Neural progenitor cell (in vitro differentiated cells): ENCODE data around the gene PXDN. TPM values are rescaled to one million over a fixed set of nuclear protein-coding genes. Genes with fewer than 3 reads are reported as not detected.

ENCODE experiments used
- DNase-seq: peaks from one replicate; pipeline ENCODE4 v3.0.0-alpha.2; 2016; ENCODE audit warnings: low spot score
- H2AFZ ChIP-seq: fragments of 200-600 bp; sonication (generic); replicated peaks from 2 replicates; pipeline ENCODE4 v1.6.1; 2016; ENCODE audit warnings: antibody characterized with exemption
- H3F3A ChIP-seq: fragments of 200-600 bp; sonication (generic); 2 replicates; pipeline ENCODE4 v1.6.1; 2016; ENCODE audit warnings: antibody characterized with exemption, low read depth
- H3K27ac ChIP-seq: fragments of 200-600 bp; sonication (generic); 2 replicates; pipeline ENCODE4 v1.5.1; 2016; ENCODE audit warnings: mild to moderate bottlenecking
- H3K27me3 ChIP-seq: fragments of 200-600 bp; sonication (generic); 2 replicates; pipeline ENCODE4 v1.6.1; 2016; ENCODE audit warnings: mild to moderate bottlenecking, moderate library complexity
- H3K36me3 ChIP-seq: fragments of 200-600 bp; sonication (generic); 2 replicates; pipeline ENCODE4 v1.5.1; 2016
- H3K4me1 ChIP-seq: fragments of 200-600 bp; sonication (generic); 2 replicates; pipeline ENCODE4 v1.6.1; 2016; ENCODE audit warnings: mixed run types
- H3K4me2 ChIP-seq: fragments of 200-600 bp; sonication (generic); 2 replicates; pipeline ENCODE4 v1.6.1; 2016
- H3K4me3 ChIP-seq: fragments of 200-600 bp; sonication (generic); 2 replicates; pipeline ENCODE4 v1.5.1; 2016
- H3K79me2 ChIP-seq: fragments of 200-600 bp; sonication (generic); 2 replicates; pipeline ENCODE4 v1.6.1; 2016; ENCODE audit warnings: low read depth
- H3K9ac ChIP-seq: fragments of 200-600 bp; sonication (generic); 2 replicates; pipeline ENCODE4 v1.6.1; 2016
- H3K9me3 ChIP-seq: fragments of 200-600 bp; sonication (generic); 2 replicates; pipeline ENCODE4 v1.5.1; 2016; ENCODE audit warnings: low read depth
- H4K20me1 ChIP-seq: fragments of 200-600 bp; sonication (generic); 2 replicates; pipeline ENCODE4 v1.6.1; 2016; ENCODE audit warnings: low read depth
- H3K27ac Mint-ChIP-seq: 3 replicates; pipeline ENCODE4 v1.8.0; 2021; ENCODE audit warnings: mixed read lengths
- H3K27me3 Mint-ChIP-seq: 2 replicates; pipeline ENCODE4 v1.8.0; 2022; ENCODE audit warnings: low read depth, mild to moderate bottlenecking, inconsistent platforms, moderate library complexity, mixed read lengths; ENCODE audit not compliant: insufficient read depth
- H3K36me3 Mint-ChIP-seq: 3 replicates; pipeline ENCODE4 v1.8.0; 2021; ENCODE audit warnings: mixed read lengths
- H3K4me1 Mint-ChIP-seq: 3 replicates; pipeline ENCODE4 v1.8.0; 2021; ENCODE audit warnings: mixed read lengths
- H3K4me3 Mint-ChIP-seq: 3 replicates; pipeline ENCODE4 v1.8.0; 2021; ENCODE audit warnings: mild to moderate bottlenecking, moderate library complexity, mixed read lengths
- H3K9me3 Mint-ChIP-seq: 3 replicates; pipeline ENCODE4 v1.8.0; 2020; ENCODE audit warnings: mixed read lengths
- EZH2 ChIP-seq: fragments of 200-600 bp; sonication (generic); IDR thresholded peaks from 2 replicates; pipeline ENCODE4 v1.6.1; 2017; ENCODE audit warnings: antibody characterized with exemption, mild to moderate bottlenecking, moderate library complexity
- EZH2phosphoT487 ChIP-seq: fragments of 200-600 bp; sonication (generic); IDR thresholded peaks from 2 replicates; pipeline ENCODE4 v1.6.1; 2017; ENCODE audit warnings: antibody characterized with exemption
- total RNA-seq: library from RNA; depleted of rRNA; stranded (reverse); fragments of >200 nt; gene quantifications from 2 replicates; pipeline ENCODE4 v1.2.3, GENCODE V29; 2015; ENCODE audit warnings: low replicate concordance
- TF ChIP-seq, protein P1 (sequence below): fragments of 200-600 bp; sonication (generic); IDR thresholded peaks from 2 replicates; pipeline ENCODE4 v1.5.1; 2017; ENCODE audit warnings: antibody characterized with exemption, mild to moderate bottlenecking

PXDN gene
- total RNA-seq, 1 donor from 2014 or later = 118 TPM

DNA sequence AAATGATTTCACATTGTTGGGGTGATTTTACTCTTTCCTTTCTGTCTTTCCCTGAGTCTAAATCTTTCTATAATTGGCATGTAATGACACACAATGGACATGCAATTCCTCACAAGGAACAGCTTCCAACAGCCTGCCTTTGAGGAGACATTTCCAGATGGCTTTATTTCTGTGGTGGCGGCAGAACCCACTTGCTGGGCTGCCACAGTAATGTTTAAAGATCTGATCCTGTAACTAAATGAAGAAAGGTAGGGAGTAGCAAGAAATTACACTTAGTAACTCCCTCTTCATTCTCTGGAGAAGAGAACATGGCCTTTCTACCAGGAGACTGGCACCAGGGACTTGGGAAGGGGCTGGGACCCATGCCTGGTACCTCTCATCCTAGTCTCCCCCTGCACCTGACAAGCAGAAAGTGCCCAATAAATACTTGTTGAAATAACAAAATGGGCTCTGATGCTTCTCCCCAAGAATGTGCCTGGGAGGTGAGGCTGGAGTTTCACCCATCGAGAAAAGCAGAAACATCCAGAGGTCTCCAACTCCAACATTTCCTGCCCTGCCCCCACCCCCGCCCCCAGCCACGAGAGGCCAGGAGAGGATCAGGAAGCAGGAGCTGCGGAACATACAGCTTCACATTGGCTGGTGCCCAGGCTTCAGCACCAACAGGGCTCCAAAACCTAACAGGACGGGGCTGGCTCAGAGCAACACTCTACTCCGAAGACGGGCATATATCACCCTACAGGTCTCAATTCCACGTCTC, 92.1 kb downstream of the PXDN start:
- H3K36me3 ChIP-seq = no peaks in the 10 kb centered on the region
- no peak overlapping the region for H3K4me3 Mint-ChIP-seq
- H3K27ac Mint-ChIP-seq = no peak overlapping the region
- H2AFZ ChIP-seq = no peak overlapping the region
- H3K9ac ChIP-seq = no peak overlapping the region
- peaks cover 3% of the 10 kb centered on the region for H3K9me3 Mint-ChIP-seq
- H4K20me1 ChIP-seq = peaks cover 7% of the 10 kb centered on the region
- no peak for DNase-seq
- TF ChIP-seq, protein P1, sequence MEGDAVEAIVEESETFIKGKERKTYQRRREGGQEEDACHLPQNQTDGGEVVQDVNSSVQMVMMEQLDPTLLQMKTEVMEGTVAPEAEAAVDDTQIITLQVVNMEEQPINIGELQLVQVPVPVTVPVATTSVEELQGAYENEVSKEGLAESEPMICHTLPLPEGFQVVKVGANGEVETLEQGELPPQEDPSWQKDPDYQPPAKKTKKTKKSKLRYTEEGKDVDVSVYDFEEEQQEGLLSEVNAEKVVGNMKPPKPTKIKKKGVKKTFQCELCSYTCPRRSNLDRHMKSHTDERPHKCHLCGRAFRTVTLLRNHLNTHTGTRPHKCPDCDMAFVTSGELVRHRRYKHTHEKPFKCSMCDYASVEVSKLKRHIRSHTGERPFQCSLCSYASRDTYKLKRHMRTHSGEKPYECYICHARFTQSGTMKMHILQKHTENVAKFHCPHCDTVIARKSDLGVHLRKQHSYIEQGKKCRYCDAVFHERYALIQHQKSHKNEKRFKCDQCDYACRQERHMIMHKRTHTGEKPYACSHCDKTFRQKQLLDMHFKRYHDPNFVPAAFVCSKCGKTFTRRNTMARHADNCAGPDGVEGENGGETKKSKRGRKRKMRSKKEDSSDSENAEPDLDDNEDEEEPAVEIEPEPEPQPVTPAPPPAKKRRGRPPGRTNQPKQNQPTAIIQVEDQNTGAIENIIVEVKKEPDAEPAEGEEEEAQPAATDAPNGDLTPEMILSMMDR = no peak
- TF ChIP-seq EZH2phosphoT487 = no peak
- TF ChIP-seq EZH2 = no peak
- H3K27ac ChIP-seq = no peak overlapping the region
- H3F3A ChIP-seq = no peaks in the 10 kb centered on the region
- no peaks in the 10 kb centered on the region for H3K27me3 ChIP-seq
- H3K4me1 ChIP-seq = no peaks in the 10 kb centered on the region
- peaks cover 6% of the 10 kb centered on the region for H3K4me1 Mint-ChIP-seq
- peaks cover 5% of the 10 kb centered on the region for H3K27me3 Mint-ChIP-seq
- no peaks in the 10 kb centered on the region for H3K79me2 ChIP-seq
- no peaks in the 10 kb centered on the region for H3K9me3 ChIP-seq
- H3K4me2 ChIP-seq = no peak overlapping the region
- peaks cover 34% of the 10 kb centered on the region for H3K36me3 Mint-ChIP-seq
- no peak overlapping the region for H3K4me3 ChIP-seq

DNA sequence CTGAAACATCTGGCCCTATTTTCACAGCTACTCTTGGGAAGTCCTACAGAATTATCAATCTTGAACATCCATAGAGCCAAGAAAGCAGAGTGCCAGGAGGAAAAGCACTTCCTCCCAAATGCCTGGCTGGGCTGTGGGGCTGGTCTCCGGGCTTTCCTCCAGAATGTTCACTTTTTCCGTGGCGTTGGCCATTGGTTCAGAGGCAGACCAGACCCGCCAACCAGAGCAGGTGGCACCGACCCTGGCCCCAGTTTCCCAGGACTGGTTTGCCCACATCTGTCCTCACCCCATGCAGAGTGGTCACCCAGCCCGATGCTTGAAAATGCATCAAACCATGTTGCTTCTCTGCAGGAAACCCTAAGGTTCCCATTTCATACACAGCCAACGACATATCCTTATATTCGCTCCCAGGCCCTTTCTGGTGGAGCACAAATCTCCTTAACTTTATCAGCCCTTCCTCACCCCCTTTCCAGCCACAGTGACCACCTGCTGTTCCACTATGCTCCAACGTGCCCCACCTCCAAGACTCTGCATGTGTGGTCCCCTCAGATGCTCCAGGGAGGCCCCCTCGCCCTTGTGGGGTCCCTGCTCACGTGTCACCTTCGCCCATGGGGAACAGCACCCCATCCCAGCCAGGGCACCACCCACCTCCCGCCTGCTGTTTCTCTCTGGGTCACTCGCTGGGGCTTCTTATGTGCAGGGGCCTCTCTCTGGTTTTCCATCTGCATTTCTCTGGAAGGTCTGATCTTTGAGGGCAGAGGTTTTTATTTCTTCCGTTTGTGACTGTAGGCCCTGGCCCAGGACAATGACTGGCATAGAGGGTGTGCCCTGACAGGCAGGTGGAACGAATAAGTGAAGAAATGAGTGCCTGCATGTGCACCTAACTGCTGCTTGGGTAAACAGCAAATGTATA, 92.9 kb downstream of the PXDN start:
- H3K4me1 ChIP-seq = no peaks in the 10 kb centered on the region
- no peaks in the 10 kb centered on the region for H3K79me2 ChIP-seq
- H3K9ac ChIP-seq = no peak overlapping the region
- no peak for DNase-seq
- TF ChIP-seq, protein P1 = no peak
- TF ChIP-seq EZH2phosphoT487 (no peak), EZH2 (no peak)
- Mint-ChIP-seq H3K36me3 (peaks cover 34% of the 10 kb centered on the region), H3K9me3 (peaks cover 3% of the 10 kb centered on the region), H3K4me3 (no peak overlapping the region), H3K4me1 (peaks cover 6% of the 10 kb centered on the region), H3K27me3 (peaks cover 5% of the 10 kb centered on the region), H3K27ac (no peak overlapping the region)
- H3K4me2 ChIP-seq = no peak overlapping the region
- H3K27ac ChIP-seq = no peak overlapping the region
- H3K4me3 ChIP-seq = no peak overlapping the region
- H3F3A ChIP-seq = no peaks in the 10 kb centered on the region
- H4K20me1 ChIP-seq = no peaks in the 10 kb centered on the region
- H3K9me3 ChIP-seq = no peaks in the 10 kb centered on the region
- no peaks in the 10 kb centered on the region for H3K27me3 ChIP-seq
- H3K36me3 ChIP-seq = no peaks in the 10 kb centered on the region
- H2AFZ ChIP-seq = no peak overlapping the region

DNA sequence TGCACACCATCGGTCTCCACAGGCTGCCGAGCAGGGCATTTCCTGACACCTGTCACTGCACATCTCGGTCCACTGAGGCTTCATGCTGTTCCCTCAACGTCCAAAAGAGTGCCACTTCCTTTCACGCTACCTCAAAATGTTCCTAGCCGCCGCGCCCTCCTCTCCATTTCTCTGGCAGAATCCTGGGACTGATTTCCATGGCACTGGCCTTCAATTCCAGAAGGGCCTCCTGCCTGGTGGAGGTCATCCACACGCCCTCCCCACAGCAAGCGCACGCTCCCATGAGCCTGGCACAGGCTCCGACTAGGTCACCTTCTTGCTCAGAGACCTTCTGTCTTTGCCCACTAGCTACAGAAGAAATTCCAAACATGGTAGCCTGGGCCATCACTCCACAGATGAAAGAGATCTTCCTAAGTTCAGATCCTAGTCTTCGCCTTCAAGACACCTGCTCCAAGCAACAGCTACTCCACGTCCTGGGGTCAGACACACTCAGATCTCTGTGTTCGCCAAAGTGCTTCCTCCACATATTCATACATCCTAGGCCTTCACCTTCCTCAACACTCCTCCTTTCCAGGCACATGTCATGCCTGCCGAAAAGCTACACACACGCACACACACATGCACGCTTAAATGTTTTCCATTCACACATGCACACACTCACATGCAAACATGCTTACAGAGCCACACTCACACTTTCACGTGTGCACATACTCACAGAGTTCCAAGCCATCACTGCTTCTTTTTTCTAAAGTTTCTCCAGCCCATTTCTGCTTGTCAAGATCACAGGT, 94.0 kb downstream of the PXDN start:
- H3K27me3 Mint-ChIP-seq = peaks cover 8% of the 10 kb centered on the region
- H3F3A ChIP-seq = no peaks in the 10 kb centered on the region
- no peak overlapping the region for H2AFZ ChIP-seq
- DNase-seq = no peak
- no peaks in the 10 kb centered on the region for H3K27me3 ChIP-seq
- H3K79me2 ChIP-seq = no peaks in the 10 kb centered on the region
- H3K27ac Mint-ChIP-seq = peak overlapping the region; percentile 11
- H3K4me1 Mint-ChIP-seq = peaks cover 6% of the 10 kb centered on the region
- no peak overlapping the region for H3K4me3 Mint-ChIP-seq
- no peaks in the 10 kb centered on the region for H4K20me1 ChIP-seq
- H3K36me3 Mint-ChIP-seq = peaks cover 38% of the 10 kb centered on the region
- H3K36me3 ChIP-seq = no peaks in the 10 kb centered on the region
- H3K9me3 Mint-ChIP-seq = peaks cover 3% of the 10 kb centered on the region
- H3K4me2 ChIP-seq = no peak overlapping the region
- H3K4me3 ChIP-seq = no peak overlapping the region
- H3K9ac ChIP-seq = no peak overlapping the region
- H3K9me3 ChIP-seq = no peaks in the 10 kb centered on the region
- no peak overlapping the region for H3K27ac ChIP-seq
- TF ChIP-seq EZH2phosphoT487 (no peak), EZH2 (no peak)
- TF ChIP-seq, protein P1 = no peak
- H3K4me1 ChIP-seq = no peaks in the 10 kb centered on the region
